Measurements from ENCODE around the gene TMEM132E.

GRCh38 chr17:34619687-34620217, 40.4 kb downstream of the TMEM132E start:
- TF ChIP-seq POLR2AphosphoS5 (IDR thresholded peaks at IDR 0.05) (no peak), POLR2A (IDR thresholded peaks at IDR 0.05) (no peak), CTCF (IDR thresholded peaks at IDR 0.05) (no peak), EP300 (IDR thresholded peaks at IDR 0.05) (no peak)
